ENCODE data around the gene MAD1L1.

- TF ChIP-seq, protein P1, sequence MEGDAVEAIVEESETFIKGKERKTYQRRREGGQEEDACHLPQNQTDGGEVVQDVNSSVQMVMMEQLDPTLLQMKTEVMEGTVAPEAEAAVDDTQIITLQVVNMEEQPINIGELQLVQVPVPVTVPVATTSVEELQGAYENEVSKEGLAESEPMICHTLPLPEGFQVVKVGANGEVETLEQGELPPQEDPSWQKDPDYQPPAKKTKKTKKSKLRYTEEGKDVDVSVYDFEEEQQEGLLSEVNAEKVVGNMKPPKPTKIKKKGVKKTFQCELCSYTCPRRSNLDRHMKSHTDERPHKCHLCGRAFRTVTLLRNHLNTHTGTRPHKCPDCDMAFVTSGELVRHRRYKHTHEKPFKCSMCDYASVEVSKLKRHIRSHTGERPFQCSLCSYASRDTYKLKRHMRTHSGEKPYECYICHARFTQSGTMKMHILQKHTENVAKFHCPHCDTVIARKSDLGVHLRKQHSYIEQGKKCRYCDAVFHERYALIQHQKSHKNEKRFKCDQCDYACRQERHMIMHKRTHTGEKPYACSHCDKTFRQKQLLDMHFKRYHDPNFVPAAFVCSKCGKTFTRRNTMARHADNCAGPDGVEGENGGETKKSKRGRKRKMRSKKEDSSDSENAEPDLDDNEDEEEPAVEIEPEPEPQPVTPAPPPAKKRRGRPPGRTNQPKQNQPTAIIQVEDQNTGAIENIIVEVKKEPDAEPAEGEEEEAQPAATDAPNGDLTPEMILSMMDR (IDR thresholded peaks at IDR 0.05 in 8 of 11, conservative IDR thresholded peaks at IDR 0.05 in 3 of 11) = no peak
- TF ChIP-seq POLR2A (IDR thresholded peaks at IDR 0.05) = no peak
Measured at GRCh38 chr7:1823376-1824150, 409.2 kb downstream of the MAD1L1 start.
